MM.1S (cell line): Measurements from ENCODE around the gene PTGR3.

Source experiments
- DNase-seq: peaks from one replicate; pipeline ENCODE4 v3.0.0-alpha.2; 2015
- H2AFZ ChIP-seq: fragments of 300-600 bp; sonication (generic); 2 replicates; pipeline ENCODE4 v1.6.0; 2016; ENCODE audit warnings: antibody characterized with exemption, low read length
- H3F3A ChIP-seq: fragments of 300-600 bp; sonication (generic); 2 replicates; pipeline ENCODE4 v1.6.1; 2016; ENCODE audit warnings: mild to moderate bottlenecking, antibody characterized with exemption, low read length, moderate library complexity, mixed read lengths; ENCODE audit not compliant: insufficient read depth
- H3K27ac ChIP-seq: fragments of 300-600 bp; sonication (generic); 2 replicates; pipeline ENCODE4 v1.5.1; 2016; ENCODE audit warnings: mild to moderate bottlenecking, low read length
- H3K27me3 ChIP-seq: fragments of 300-600 bp; sonication (generic); replicated peaks from 2 replicates; pipeline ENCODE4 v1.6.0; 2016; ENCODE audit warnings: low read length; ENCODE audit not compliant: insufficient read depth
- H3K36me3 ChIP-seq: fragments of 300-600 bp; sonication (generic); replicated peaks from 2 replicates; pipeline ENCODE4 v1.6.1; 2016; ENCODE audit warnings: mild to moderate bottlenecking, low read length, mixed read lengths; ENCODE audit not compliant: insufficient read depth
- H3K4me1 ChIP-seq: fragments of 300-600 bp; sonication (generic); 2 replicates; pipeline ENCODE4 v1.6.1; 2016; ENCODE audit warnings: low read length, mixed read lengths
- H3K4me2 ChIP-seq: fragments of 300-600 bp; sonication (generic); 2 replicates; pipeline ENCODE4 v1.6.0; 2016; ENCODE audit warnings: low read depth, low read length
- H3K4me3 ChIP-seq: fragments of 300-600 bp; sonication (generic); 2 replicates; pipeline ENCODE4 v1.5.1; 2016; ENCODE audit warnings: low read length, mixed read lengths
- H3K79me2 ChIP-seq: fragments of 300-600 bp; sonication (generic); 2 replicates; pipeline ENCODE4 v1.6.1; 2016; ENCODE audit warnings: mixed run types, low read length, mixed read lengths
- H3K9ac ChIP-seq: fragments of 300-600 bp; sonication (generic); 2 replicates; pipeline ENCODE4 v1.6.1; 2016; ENCODE audit warnings: low read length, mixed read lengths
- H3K9me2 ChIP-seq: fragments of 300-600 bp; sonication (generic); replicated peaks from 2 replicates; pipeline ENCODE4 v1.6.1; 2016; ENCODE audit warnings: mild to moderate bottlenecking, low read length, mixed read lengths; ENCODE audit not compliant: insufficient read depth
- H3K9me3 ChIP-seq: fragments of 300-600 bp; sonication (generic); replicated peaks from 2 replicates; pipeline ENCODE4 v1.6.1; 2016; ENCODE audit warnings: mild to moderate bottlenecking, low read length, mixed read lengths; ENCODE audit not compliant: insufficient read depth
- H4K20me1 ChIP-seq: fragments of 300-600 bp; sonication (generic); 2 replicates; pipeline ENCODE4 v1.6.1; 2016; ENCODE audit warnings: mild to moderate bottlenecking, low read length, moderate library complexity, mixed read lengths; ENCODE audit not compliant: insufficient read depth
- CTCF ChIP-seq: fragments of 300-600 bp; sonication (generic); IDR thresholded peaks from 2 replicates; pipeline ENCODE4 v1.5.1; 2016; ENCODE audit warnings: antibody characterized with exemption, low read length, mixed read lengths
- EZH2 ChIP-seq: fragments of 300-600 bp; sonication (generic); optimal IDR thresholded peaks from 2 replicates; pipeline ENCODE3; 2017; ENCODE audit warnings: low read depth, mild to moderate bottlenecking, antibody characterized with exemption, low read length, mixed read lengths
- EZH2phosphoT487 ChIP-seq: fragments of 300-600 bp; sonication (generic); IDR thresholded peaks from 2 replicates; pipeline ENCODE4 v1.6.1; 2018; ENCODE audit warnings: antibody characterized with exemption, low read length

The PTGR3 gene

GRCh38 chr18:75183524-75183923 is 25.4 kb downstream of the PTGR3 start:
- no peaks in the 10 kb centered on the region for H3K27me3 ChIP-seq
- no peak for DNase-seq
- H2AFZ ChIP-seq: no peak overlapping the region
- H3K27ac ChIP-seq: no peak overlapping the region
- no peaks in the 10 kb centered on the region for H3K36me3 ChIP-seq
- no peaks in the 10 kb centered on the region for H3K9me2 ChIP-seq
- no peak overlapping the region for H3K4me3 ChIP-seq
- no peaks in the 10 kb centered on the region for H3F3A ChIP-seq
- no peak overlapping the region for H3K4me2 ChIP-seq
- H3K79me2 ChIP-seq: no peaks in the 10 kb centered on the region
- TF ChIP-seq CTCF (no peak), EZH2 (no peak), EZH2phosphoT487 (no peak)
- no peaks in the 10 kb centered on the region for H3K4me1 ChIP-seq
- no peaks in the 10 kb centered on the region for H4K20me1 ChIP-seq
- no peaks in the 10 kb centered on the region for H3K9me3 ChIP-seq
- H3K9ac ChIP-seq: no peak overlapping the region

- H4K20me1 ChIP-seq: no peaks in the 10 kb centered on the region
- H3K4me1 ChIP-seq: no peaks in the 10 kb centered on the region
- H3K9ac ChIP-seq: no peak overlapping the region
- no peaks in the 10 kb centered on the region for H3K79me2 ChIP-seq
- no peaks in the 10 kb centered on the region for H3K27me3 ChIP-seq
- H3K27ac ChIP-seq: no peak overlapping the region
- H3K4me2 ChIP-seq: no peak overlapping the region
- H2AFZ ChIP-seq: no peak overlapping the region
- no peaks in the 10 kb centered on the region for H3F3A ChIP-seq
- H3K36me3 ChIP-seq: no peaks in the 10 kb centered on the region
- H3K9me2 ChIP-seq: no peaks in the 10 kb centered on the region
- TF ChIP-seq EZH2 (no peak), EZH2phosphoT487 (no peak), CTCF (no peak)
- no peaks in the 10 kb centered on the region for H3K9me3 ChIP-seq
- no peak for DNase-seq
- no peak overlapping the region for H3K4me3 ChIP-seq
These were observed 28.9 kb downstream of the PTGR3 start for GRCh38 chr18:75179819-75180600.

GRCh38 chr18:75178376-75178775 is 30.6 kb downstream of the PTGR3 start:
- H3K9me3 ChIP-seq: no peaks in the 10 kb centered on the region
- H4K20me1 ChIP-seq: no peaks in the 10 kb centered on the region
- 0 out of 2 replicates have a peak, but pooled peaks cover 1% of the 10 kb centered on the region for H3K4me1 ChIP-seq
- DNase-seq: no peak
- H3K4me2 ChIP-seq: no peak overlapping the region
- H3K27ac ChIP-seq: no peak overlapping the region
- no peak for TF ChIP-seq EZH2
- TF ChIP-seq CTCF: no peak
- no peak for TF ChIP-seq EZH2phosphoT487
- H3K4me3 ChIP-seq: no peak overlapping the region
- H3K9me2 ChIP-seq: no peaks in the 10 kb centered on the region
- H2AFZ ChIP-seq: no peak overlapping the region
- H3K9ac ChIP-seq: no peak overlapping the region
- H3F3A ChIP-seq: no peaks in the 10 kb centered on the region
- no peaks in the 10 kb centered on the region for H3K36me3 ChIP-seq
- no peaks in the 10 kb centered on the region for H3K79me2 ChIP-seq
- no peaks in the 10 kb centered on the region for H3K27me3 ChIP-seq
